Cardiac muscle cell (in vitro differentiated cells and primary cell): Measurements from ENCODE around the gene SLC16A11. TPM values are rescaled to one million over a fixed set of nuclear protein-coding genes. Genes with fewer than 3 reads are reported as not detected.

Experiments
- DNase-seq, 2 donors: peaks; one replicate each; pipeline versions ENCODE4 v3.0.0 to v3.0.0-alpha.2; 2010 to 2017; ENCODE audit warnings: low read depth in 1 of 2, low spot score in 1 of 2
- H3K27ac ChIP-seq: fragments of 200-600 bp; sonication (generic); 2 replicates; pipeline ENCODE4 v1.5.1; 2016
- H3K27me3 ChIP-seq: fragments of 200-600 bp; sonication (generic); 2 replicates; pipeline ENCODE4 v1.6.0; 2016; ENCODE audit warnings: control low read depth
- H3K36me3 ChIP-seq: fragments of 200-600 bp; sonication (generic); 2 replicates; pipeline ENCODE4 v1.5.1; 2016; ENCODE audit warnings: control low read depth
- H3K4me1 ChIP-seq: fragments of 200-600 bp; sonication (generic); 2 replicates; pipeline ENCODE4 v1.8.1; 2017; ENCODE audit warnings: low read depth, mild to moderate bottlenecking, mixed run types
- H3K4me3 ChIP-seq: fragments of 200-600 bp; sonication (generic); 2 replicates; pipeline ENCODE4 v1.5.1; 2016; ENCODE audit warnings: mild to moderate bottlenecking
- H3K9me3 ChIP-seq: fragments of 200-600 bp; sonication (generic); 2 replicates; pipeline ENCODE4 v1.5.1; 2017; ENCODE audit warnings: low read depth, mild to moderate bottlenecking, control low read depth
- polyA plus RNA-seq: library from polyadenylated mRNA; unstranded; fragments of >200 nt; fragmentation: Nextera tagmentation; extraction: Ambion mirVana; gene quantifications from 2 replicates; pipeline ENCODE4 v1.2.1, GENCODE V29; 2016
- total RNA-seq: library from RNA; depleted of rRNA; stranded (reverse); fragments of >200 nt; gene quantifications from 2 replicates; pipeline ENCODE4 v1.2.3, GENCODE V29; 2016
- TF ChIP-seq, protein P1 (sequence below): IDR thresholded peaks from 2 replicates; pipeline ENCODE4 v1.5.1; 2012; ENCODE audit warnings: low read depth, mild to moderate bottlenecking, low read length

SLC16A11 gene
- total and polyA plus RNA-seq, 2 experiments from 2014 or later, result 1.1 to 3.8 TPM

DNA sequence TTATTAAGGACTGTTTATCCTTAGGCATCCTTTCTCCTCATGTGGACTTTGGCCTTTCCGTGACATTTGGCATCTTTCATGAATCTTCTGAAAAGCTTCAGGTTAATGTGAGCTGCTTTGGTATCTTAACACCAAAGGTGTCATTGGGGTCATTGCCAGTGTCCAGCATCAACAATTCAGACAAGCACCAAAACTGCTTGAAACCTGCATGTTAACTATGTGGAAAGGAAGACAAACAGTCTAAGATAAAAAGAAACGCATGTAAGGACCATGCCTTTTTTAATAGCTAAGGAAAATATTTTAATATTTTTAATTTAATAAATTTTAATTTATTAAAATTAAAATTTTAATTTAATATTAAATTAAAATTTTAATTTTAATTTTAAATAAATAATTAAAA is 40.1 kb downstream of the SLC16A11 start:
- peaks cover 4% of the 10 kb centered on the region for H3K36me3 ChIP-seq
- no peak overlapping the region for H3K27ac ChIP-seq
- no peaks in the 10 kb centered on the region for H3K27me3 ChIP-seq
- no peaks in the 10 kb centered on the region for H3K9me3 ChIP-seq
- DNase-seq, result no peak
- no peaks in the 10 kb centered on the region for H3K4me1 ChIP-seq
- TF ChIP-seq, protein P1, sequence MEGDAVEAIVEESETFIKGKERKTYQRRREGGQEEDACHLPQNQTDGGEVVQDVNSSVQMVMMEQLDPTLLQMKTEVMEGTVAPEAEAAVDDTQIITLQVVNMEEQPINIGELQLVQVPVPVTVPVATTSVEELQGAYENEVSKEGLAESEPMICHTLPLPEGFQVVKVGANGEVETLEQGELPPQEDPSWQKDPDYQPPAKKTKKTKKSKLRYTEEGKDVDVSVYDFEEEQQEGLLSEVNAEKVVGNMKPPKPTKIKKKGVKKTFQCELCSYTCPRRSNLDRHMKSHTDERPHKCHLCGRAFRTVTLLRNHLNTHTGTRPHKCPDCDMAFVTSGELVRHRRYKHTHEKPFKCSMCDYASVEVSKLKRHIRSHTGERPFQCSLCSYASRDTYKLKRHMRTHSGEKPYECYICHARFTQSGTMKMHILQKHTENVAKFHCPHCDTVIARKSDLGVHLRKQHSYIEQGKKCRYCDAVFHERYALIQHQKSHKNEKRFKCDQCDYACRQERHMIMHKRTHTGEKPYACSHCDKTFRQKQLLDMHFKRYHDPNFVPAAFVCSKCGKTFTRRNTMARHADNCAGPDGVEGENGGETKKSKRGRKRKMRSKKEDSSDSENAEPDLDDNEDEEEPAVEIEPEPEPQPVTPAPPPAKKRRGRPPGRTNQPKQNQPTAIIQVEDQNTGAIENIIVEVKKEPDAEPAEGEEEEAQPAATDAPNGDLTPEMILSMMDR, result no peak
- no peak overlapping the region for H3K4me3 ChIP-seq

GRCh38 chr17:7002288-7003047 is 41.4 kb downstream of the SLC16A11 start:
- H3K9me3 ChIP-seq, result no peaks in the 10 kb centered on the region
- TF ChIP-seq, protein P1, result no peak
- DNase-seq, result no peak
- no peaks in the 10 kb centered on the region for H3K4me1 ChIP-seq
- no peak overlapping the region for H3K27ac ChIP-seq
- H3K36me3 ChIP-seq, result peaks cover 4% of the 10 kb centered on the region
- H3K27me3 ChIP-seq, result no peaks in the 10 kb centered on the region
- H3K4me3 ChIP-seq, result no peak overlapping the region

DNA sequence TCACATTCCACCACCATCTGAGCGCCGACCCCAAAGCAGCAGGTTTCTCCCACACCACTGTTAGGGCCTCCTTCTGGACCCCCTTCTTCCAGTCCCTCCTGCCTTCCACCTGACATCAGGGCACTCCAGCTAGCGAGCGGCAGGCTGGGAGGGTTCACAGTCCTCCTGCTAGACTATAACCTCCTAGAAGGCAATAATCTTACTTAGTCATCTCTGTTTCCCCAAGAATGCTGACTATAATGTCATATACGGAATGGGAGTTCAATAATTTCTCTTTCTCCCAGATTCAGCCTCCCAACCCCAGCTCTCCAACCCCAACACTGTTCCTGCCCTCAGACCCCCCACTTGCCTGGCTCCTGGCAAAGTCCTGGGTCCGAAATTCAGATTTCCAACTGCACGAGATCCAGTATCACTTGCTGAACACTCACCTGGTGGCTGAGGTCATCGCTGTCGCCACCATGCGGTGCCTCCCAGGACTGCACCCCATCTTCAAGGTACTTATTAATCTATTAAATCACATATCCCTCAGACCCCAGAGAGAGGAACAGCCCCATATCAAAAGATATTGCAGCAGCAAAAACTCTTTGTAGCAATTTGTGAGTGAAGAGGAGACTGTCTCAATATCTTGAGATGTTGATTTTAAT is 42.5 kb downstream of the SLC16A11 start:
- DNase-seq, result peak in 1 of 2 donors; percentile 34

GRCh38 chr17:6998855-6999508 is 44.9 kb downstream of the SLC16A11 start:
- Histone ChIP-seq H3K27ac (no peak overlapping the region), H3K4me1 (peaks cover 9% of the 10 kb centered on the region), H3K27me3 (peaks cover 8% of the 10 kb centered on the region), H3K9me3 (no peaks in the 10 kb centered on the region), H3K4me3 (no peak overlapping the region), H3K36me3 (peaks cover 4% of the 10 kb centered on the region)
- no peak for DNase-seq
- TF ChIP-seq, protein P1, result no peak

More for the DNA sequence above, 42.5 kb downstream of the SLC16A11 start:
- Histone ChIP-seq H3K4me1 (no peaks in the 10 kb centered on the region), H3K27me3 (peaks cover under 1% of the 10 kb centered on the region), H3K9me3 (no peaks in the 10 kb centered on the region), H3K27ac (no peak overlapping the region), H3K36me3 (peaks cover 4% of the 10 kb centered on the region), H3K4me3 (no peak overlapping the region)
- TF ChIP-seq, protein P1, result peak; percentile 63

- no peak for DNase-seq
- TF ChIP-seq, protein P1, result no peak
Observed at GRCh38 chr17:6997171-6997570, 46.7 kb downstream of the SLC16A11 start.

More at GRCh38 chr17:6997171-6997570, 46.7 kb downstream of the SLC16A11 start:
- H3K4me3 ChIP-seq, result no peak overlapping the region
- peaks cover 17% of the 10 kb centered on the region for H3K4me1 ChIP-seq
- no peak overlapping the region for H3K27ac ChIP-seq
- H3K9me3 ChIP-seq, result no peaks in the 10 kb centered on the region
- peaks cover 8% of the 10 kb centered on the region for H3K27me3 ChIP-seq
- peaks cover 4% of the 10 kb centered on the region for H3K36me3 ChIP-seq
